ENCODE data around the gene ALDH16A1. TPM values are rescaled to one million over a fixed set of nuclear protein-coding genes. Genes with fewer than 3 reads are reported as not detected.

Gene ALDH16A1
- total RNA-seq (10 to 100 TPM; 15.8 to 24.2 (median 20.2) TPM), polyA plus RNA-seq (10 to 100 TPM in 1 of 2 donors, under 1 TPM in 1; 0.93 to 22.5 TPM)
- long read RNA-seq, donor 1, transcript ALDH16A1-201 (17 exons, 3,153 nt) = major isoform, 40 of 59 reads
- long read RNA-seq, donor 1, partial matches to known transcripts = 6 of 59 reads
- long read RNA-seq, donor 1, other reads (novel, unspliced or antisense) = 13 of 59 reads
- long read RNA-seq, donor 2, partial matches to known transcripts = 0 of 2 reads
- long read RNA-seq, donor 2, other reads (novel, unspliced or antisense) = 0 of 2 reads
- long read RNA-seq, donor 3, transcript ALDH16A1-201 (17 exons, 3,153 nt) = major isoform, 24 of 50 reads
- long read RNA-seq, donor 3, partial matches to known transcripts = 9 of 50 reads
- long read RNA-seq, donor 3, other reads (novel, unspliced or antisense) = 13 of 50 reads

DNA sequence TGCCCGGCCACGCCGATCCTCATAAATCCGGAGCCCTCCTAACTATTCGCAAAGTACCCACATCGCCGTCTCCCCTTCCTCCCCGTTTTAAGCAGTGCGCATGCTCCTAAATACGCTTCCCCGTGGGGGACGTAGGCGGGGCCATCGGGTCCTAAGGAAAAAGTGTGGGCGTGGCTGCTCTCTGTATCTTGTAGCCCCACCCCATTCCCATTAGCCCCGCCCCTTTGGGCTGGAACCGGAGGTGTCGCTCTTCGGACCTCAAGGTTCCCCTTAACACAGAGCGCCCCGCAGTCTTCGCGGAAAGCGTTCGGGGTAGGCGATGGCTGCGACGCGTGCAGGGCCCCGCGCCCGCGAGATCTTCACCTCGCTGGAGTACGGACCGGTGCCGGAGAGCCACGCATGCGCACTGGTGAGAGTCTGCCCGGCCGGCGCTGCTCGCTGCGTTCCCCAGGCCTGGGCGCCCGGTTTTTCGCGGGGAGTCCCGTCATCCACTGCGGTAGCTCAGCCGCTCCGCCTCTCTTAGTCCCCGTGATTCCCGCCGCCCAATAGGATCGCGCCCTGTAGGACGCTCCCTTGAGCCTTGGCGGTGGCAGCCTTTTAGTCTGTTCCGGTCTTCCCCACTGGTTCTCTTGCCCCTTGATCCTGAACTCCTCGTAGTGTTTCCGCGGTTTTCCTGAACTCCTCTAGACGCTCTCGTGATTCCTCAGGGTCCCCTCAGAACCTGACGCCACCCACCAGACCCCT lies at the start of gene ALDH16A1:
TSS of gene ALDH16A1 (plus strand) at position 213 of the 744 bp plus-strand sequence. CDS start at position 320, 107 bp downstream.
- TF ChIP-seq EP300 (IDR thresholded peaks at IDR 0.05) (no peak), POLR2A (IDR thresholded peaks at IDR 0.05) (peak; percentile 96), CTCF (IDR thresholded peaks at IDR 0.05) (peak in 1 of 3 donors; percentile 19)
- DNase-seq = peak; percentile 97 to 99 (median 98)
- no peaks in the 10 kb centered on the region for H3K27me3 ChIP-seq
- no peaks in the 10 kb centered on the region for H3K4me1 ChIP-seq (ENCODE audit: insufficient read depth)
- WGBS, 3 donors = 0 to 1% (median 1%) methylated on average over 51 to 66 of the region's 66 CpGs
- intact Hi-C loops (cut with DNase I) = no loop called here
- peak within 1 kb of the TSS; percentile 59 for H3K4me3 ChIP-seq
- H3K9me3 ChIP-seq = no peaks in the 10 kb centered on the region
- H3K27ac ChIP-seq = peak within 1 kb of the TSS; percentile 86 to 95
- H3K36me3 ChIP-seq = no peaks in the 10 kb centered on the region

DNA sequence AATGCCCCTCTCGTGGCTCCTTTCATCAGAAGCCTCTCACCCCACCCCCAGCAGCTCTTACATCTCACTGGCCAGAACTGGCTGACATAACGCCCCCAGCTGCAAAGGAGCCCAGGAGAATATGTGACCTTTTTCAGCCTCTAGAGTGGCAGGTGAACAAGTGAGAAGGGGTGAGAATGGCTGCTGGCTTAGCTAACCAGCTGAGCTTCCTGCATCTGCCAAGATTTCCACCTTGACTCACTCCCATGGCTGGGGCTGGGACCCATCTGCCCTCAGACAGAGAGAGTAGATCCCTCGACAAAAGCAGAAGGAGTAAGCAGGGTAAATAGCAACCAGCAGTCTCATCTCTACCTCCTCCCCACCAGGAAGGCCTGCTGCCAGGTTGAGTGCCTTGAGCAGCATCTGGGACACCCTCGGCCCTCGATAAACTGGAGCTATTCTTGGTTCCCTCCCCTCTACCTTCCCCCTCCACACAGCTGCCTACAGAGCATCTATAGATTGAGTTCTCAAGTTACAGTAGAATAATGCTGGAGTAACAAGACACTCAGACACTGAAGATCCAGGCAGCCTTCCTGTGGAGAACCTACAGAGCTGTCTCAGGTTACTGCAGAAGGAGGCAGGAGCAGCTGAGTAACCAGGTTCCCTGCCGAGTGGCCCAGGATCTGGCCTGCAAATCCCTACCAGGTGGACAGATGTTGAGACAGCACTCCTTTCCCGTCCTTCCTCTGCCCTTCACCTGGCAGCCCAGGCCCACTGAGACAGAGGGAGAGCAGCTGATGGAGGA lies 49.4 kb upstream of the ALDH16A1 start:
- intact Hi-C loops (cut with DNase I) = no loop called here
- no peak overlapping the region for H3K27ac ChIP-seq
- H3K9me3 ChIP-seq = no peaks in the 10 kb centered on the region
- TF ChIP-seq POLR2A (IDR thresholded peaks at IDR 0.05) (no peak), EP300 (IDR thresholded peaks at IDR 0.05) (no peak), CTCF (IDR thresholded peaks at IDR 0.05) (no peak)
- H3K36me3 ChIP-seq = no peaks in the 10 kb centered on the region
- no peaks in the 10 kb centered on the region for H3K4me1 ChIP-seq (ENCODE audit: insufficient read depth)
- no peak for DNase-seq
- no peak overlapping the region for H3K4me3 ChIP-seq
- H3K27me3 ChIP-seq = no peaks in the 10 kb centered on the region
- 42 to 51% (median 47%) methylated on average over 7 of the region's 7 CpGs for WGBS, 3 donors

DNA sequence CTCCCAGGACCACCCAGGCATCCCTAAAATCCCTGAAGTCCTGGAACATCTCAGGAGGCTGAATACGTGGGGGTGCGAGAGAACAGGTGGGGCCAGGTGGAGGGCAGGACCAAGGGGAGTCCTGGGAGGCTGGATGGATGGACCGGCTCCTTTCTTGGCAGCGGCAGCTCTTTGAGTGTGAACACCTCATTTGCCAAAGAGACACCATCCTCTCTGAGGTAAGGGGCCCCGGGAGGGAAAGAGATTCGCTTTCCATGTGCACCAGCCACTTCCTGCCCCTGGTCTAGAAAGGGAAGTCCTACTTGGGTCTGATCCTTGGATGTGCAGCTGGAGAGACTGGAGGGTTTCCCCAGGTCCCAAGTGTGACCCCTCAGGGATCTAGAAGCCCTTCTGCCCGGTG lies 45.9 kb upstream of the ALDH16A1 start:
- Histone ChIP-seq H3K4me3 (no peak overlapping the region), H3K27me3 (no peaks in the 10 kb centered on the region), H3K36me3 (no peaks in the 10 kb centered on the region), H3K9me3 (no peaks in the 10 kb centered on the region), H3K4me1 (ENCODE audit: insufficient read depth) (no peaks in the 10 kb centered on the region), H3K27ac (no peak overlapping the region)
- no peak for DNase-seq
- 64 to 74% (median 68%) methylated on average over 7 of the region's 7 CpGs for WGBS, 3 donors
- TF ChIP-seq EP300 (IDR thresholded peaks at IDR 0.05) = no peak
- no peak for TF ChIP-seq POLR2A (IDR thresholded peaks at IDR 0.05)
- TF ChIP-seq CTCF (IDR thresholded peaks at IDR 0.05) = no peak
- intact Hi-C loops (cut with DNase I) = no loop called here

- TF ChIP-seq CTCF (IDR thresholded peaks at IDR 0.05) = no peak
- no peak for TF ChIP-seq EP300 (IDR thresholded peaks at IDR 0.05)
- TF ChIP-seq POLR2A (IDR thresholded peaks at IDR 0.05) = no peak
- H3K4me1 ChIP-seq (ENCODE audit: insufficient read depth) = no peaks in the 10 kb centered on the region
- intact Hi-C loops (cut with DNase I) = no loop called here
- no peaks in the 10 kb centered on the region for H3K27me3 ChIP-seq
- H3K4me3 ChIP-seq = no peak overlapping the region
- H3K27ac ChIP-seq = no peak overlapping the region
- WGBS, 3 donors = 83 to 85% (median 84%) methylated on average over 16 of the region's 16 CpGs
- no peaks in the 10 kb centered on the region for H3K9me3 ChIP-seq
- H3K36me3 ChIP-seq = no peaks in the 10 kb centered on the region
- no peak for DNase-seq
Measured at GRCh38 chr19:49407482-49408015, 45.5 kb upstream of the ALDH16A1 start.
